Measurements from ENCODE around the gene DPYD.

GRCh38 chr1:97501628-97502027 is 419.2 kb downstream of the DPYD start:
- TF ChIP-seq CTCF (IDR thresholded peaks at IDR 0.05) (no peak), POLR2A (IDR thresholded peaks at IDR 0.05) (no peak)

Data from uterus (tissue), 2 donors.